Pancreas (tissue), 10 donors: Measurements from ENCODE around the gene ADGRV1. TPM values are rescaled to one million over a fixed set of nuclear protein-coding genes. Genes with fewer than 3 reads are reported as not detected.

Experiments
- ATAC-seq, 4 donors: fragments of 200-7000 bp; cut with Tn5 transposase; one replicate each; pipeline versions ENCODE4 v1.8.0 to v1.9.1; 2020; ENCODE audit warnings: mild to moderate bottlenecking in 4 of 4, moderate library complexity in 4 of 4
- DNase-seq, 6 donors: peaks; one replicate each; pipeline ENCODE4 v3.0.0-alpha.2; 2020
- FAIRE-seq: peaks from 2 replicates; lab custom pipeline; 2012; peaks lifted over from hg19 to GRCh38; lab: Jason Lieb, UNC
- H3K27ac ChIP-seq, 4 donors: fragments of 200-600 bp; sonication (generic); 1 replicate in 3 of 4; 2 replicates in 1 of 4; pipeline versions ENCODE4 v1.5.0 to v1.8.0; 2020
- H3K27me3 ChIP-seq, 4 donors: fragments of 200-600 bp; one replicate each; pipeline ENCODE4 v1.8.0; 2021
- H3K36me3 ChIP-seq, 3 donors: fragments of 200-600 bp; sonication (generic) in 1 of 3; one replicate each; pipeline versions ENCODE4 v1.5.0 to v1.8.0; 2020 to 2021
- H3K4me1 ChIP-seq, 3 donors: fragments of 200-600 bp; one replicate each; pipeline ENCODE4 v1.8.0; 2021
- H3K4me3 ChIP-seq, 4 donors: fragments of 200-600 bp; sonication (generic) in 2 of 4; one replicate each; pipeline versions ENCODE4 v1.5.0 to v1.8.0; 2020 to 2021
- H3K9me3 ChIP-seq, 4 donors: fragments of 200-600 bp; one replicate each; pipeline ENCODE4 v1.8.0; 2021
- WGBS, 2 donors: extraction: QIAGEN DNeasy Blood & Tissue Kit; methylation state at CpG; one replicate each; pipeline ENCODE4 v1.1.7; 2013; 5-methylcytosine and 5-hydroxymethylcytosine counted together
- intact Hi-C, 3 donors: fragments of 100-400 bp; cut with DNase I; formaldehyde crosslinking; loops; one replicate each; pipeline versions ENCODE4 v1.11.1 to v1.14.2; 2022
- polyA plus RNA-seq, 2 donors: library from polyadenylated mRNA; stranded (reverse); fragments of 200-250 nt; gene quantifications; one replicate each; pipeline ENCODE4 v1.2.3, GENCODE V29; 2013
- total RNA-seq, 6 donors: library from RNA; stranded (reverse); fragmentation: NEBNext Ultra II Directional in 4 of 6; extraction: Animal tissue kit (Norgen Biotek cat#: 25700) in 4 of 6; gene quantifications; one replicate each; pipeline versions ENCODE4 v1.2.1 to v1.2.4, GENCODE V29; 2021 to 2023
- TF ChIP-seq, protein P1 (sequence below), 4 donors: fragments of 200-600 bp; sonication (generic) in 3 of 4; IDR thresholded peaks; one replicate each; pipeline versions ENCODE4 v1.5.0 to v1.8.0; 2021; ENCODE audit warnings: antibody characterized with exemption in 4 of 4
- donor health status: healthy with polysubstance abuse.
- donor health status: DM: no; HTN: no; CAD: no; lungs with moderate emphysema.
- donor health status: DM: no; HTN: no; CAD: no.
- donor health status: control.
- donor health status: control.
- donor health status: Bipolar disorder and iron deficiency.
- donor health status: DM: yes; HTN: yes; CAD: no.
- donor health status: DM: no; HTN: no; CAD: no.
- donor health status: DM: no; HTN: no; CAD: no.
- donor health status: DM: yes; HTN: yes; CAD: no.

The ADGRV1 gene
- total and polyA plus RNA-seq, 8 donors, result 3.9 to 6.9 (median 5.4) TPM

DNA sequence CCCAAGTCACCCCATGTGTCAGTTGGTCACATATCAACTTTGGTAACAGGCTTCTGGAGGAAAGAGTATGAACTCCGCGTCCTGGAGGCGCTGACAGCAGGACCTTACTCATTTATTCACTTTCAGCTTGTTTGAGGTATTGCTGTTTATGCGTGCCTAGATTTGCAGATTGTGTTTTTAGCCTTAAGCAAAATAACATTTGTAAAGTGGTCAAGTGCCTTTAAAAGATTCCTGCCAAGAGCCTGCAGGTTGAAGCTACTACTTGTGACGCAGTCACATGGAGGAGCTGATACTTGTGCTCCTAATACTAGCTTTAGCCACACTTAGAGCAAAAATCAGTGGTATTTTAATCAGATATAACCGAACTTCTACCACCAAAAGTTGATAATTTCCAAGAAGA is 351.3 kb downstream of the ADGRV1 start:
- no peaks in the 10 kb centered on the region for H3K27me3 ChIP-seq
- intact Hi-C loops, result no loop called here
- no peak for FAIRE-seq
- H3K27ac ChIP-seq, result no peak overlapping the region
- TF ChIP-seq, protein P1, sequence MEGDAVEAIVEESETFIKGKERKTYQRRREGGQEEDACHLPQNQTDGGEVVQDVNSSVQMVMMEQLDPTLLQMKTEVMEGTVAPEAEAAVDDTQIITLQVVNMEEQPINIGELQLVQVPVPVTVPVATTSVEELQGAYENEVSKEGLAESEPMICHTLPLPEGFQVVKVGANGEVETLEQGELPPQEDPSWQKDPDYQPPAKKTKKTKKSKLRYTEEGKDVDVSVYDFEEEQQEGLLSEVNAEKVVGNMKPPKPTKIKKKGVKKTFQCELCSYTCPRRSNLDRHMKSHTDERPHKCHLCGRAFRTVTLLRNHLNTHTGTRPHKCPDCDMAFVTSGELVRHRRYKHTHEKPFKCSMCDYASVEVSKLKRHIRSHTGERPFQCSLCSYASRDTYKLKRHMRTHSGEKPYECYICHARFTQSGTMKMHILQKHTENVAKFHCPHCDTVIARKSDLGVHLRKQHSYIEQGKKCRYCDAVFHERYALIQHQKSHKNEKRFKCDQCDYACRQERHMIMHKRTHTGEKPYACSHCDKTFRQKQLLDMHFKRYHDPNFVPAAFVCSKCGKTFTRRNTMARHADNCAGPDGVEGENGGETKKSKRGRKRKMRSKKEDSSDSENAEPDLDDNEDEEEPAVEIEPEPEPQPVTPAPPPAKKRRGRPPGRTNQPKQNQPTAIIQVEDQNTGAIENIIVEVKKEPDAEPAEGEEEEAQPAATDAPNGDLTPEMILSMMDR (IDR thresholded peaks at IDR 0.05), result no peak
- H3K4me3 ChIP-seq, result no peak overlapping the region
- DNase-seq, result no peak
- H3K4me1 ChIP-seq, result peaks cover 0 to 1% (median 0%) of the 10 kb centered on the region in 3 donors
- H3K9me3 ChIP-seq, result no peaks in the 10 kb centered on the region
- no peak for ATAC-seq
- no peaks in the 10 kb centered on the region for H3K36me3 ChIP-seq
- 91 to 97% methylated on average over 6 of the region's 6 CpGs for WGBS, 2 donors

DNA sequence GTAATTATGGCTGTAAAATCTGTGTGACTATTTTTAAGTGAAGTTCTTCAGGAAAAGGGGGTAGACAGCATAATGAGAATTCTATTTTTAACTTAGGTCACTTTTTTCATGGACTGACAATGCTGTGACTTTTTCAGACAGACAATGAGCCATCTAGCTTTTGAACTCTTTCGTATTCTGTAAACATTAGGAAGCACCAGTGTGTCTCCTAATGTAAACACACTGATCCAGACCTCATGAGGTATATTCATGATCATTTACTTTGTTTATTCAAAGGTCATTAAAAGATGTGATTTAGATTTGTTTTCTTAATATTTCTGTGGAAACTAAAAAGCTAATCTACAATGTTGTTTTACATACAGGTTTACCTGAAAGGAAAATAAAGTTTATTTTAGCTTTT is 352.6 kb downstream of the ADGRV1 start:
- 66 to 76% methylated on average over 1 of the region's 1 CpG for WGBS, 2 donors
- intact Hi-C loops, result no loop called here
- DNase-seq, result no peak
- TF ChIP-seq, protein P1 (IDR thresholded peaks at IDR 0.05), result no peak
- H3K36me3 ChIP-seq, result no peaks in the 10 kb centered on the region
- H3K27ac ChIP-seq, result no peak overlapping the region
- no peak for FAIRE-seq
- H3K27me3 ChIP-seq, result no peaks in the 10 kb centered on the region
- no peaks in the 10 kb centered on the region for H3K9me3 ChIP-seq
- H3K4me1 ChIP-seq, result peaks cover 0 to 13% (median 9%) of the 10 kb centered on the region in 3 donors
- no peak for ATAC-seq
- H3K4me3 ChIP-seq, result no peak overlapping the region

DNA sequence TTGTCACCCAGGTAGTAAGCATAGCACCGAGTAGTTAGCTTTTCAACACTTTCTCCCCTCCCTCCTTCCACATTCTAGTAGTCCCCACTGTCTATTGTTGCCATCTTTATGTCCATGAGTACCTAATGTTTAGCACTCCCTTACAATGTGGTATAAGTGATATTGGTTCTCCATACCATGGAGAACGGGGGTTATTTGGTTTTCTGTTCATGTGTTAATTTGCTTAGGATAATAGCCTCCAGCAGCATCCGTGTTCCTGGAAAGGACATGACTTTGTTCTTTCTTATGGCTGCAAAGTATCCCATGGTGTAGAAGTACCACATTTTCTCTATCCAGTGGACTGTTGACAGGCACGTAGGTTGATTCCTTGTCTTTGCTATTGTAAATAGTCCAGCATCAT is 353.9 kb downstream of the ADGRV1 start:
- Histone ChIP-seq H3K27ac (no peak overlapping the region), H3K27me3 (no peaks in the 10 kb centered on the region), H3K4me3 (no peak overlapping the region), H3K9me3 (no peaks in the 10 kb centered on the region), H3K4me1 (peaks cover 0 to 17% (median 9%) of the 10 kb centered on the region in 3 donors), H3K36me3 (no peaks in the 10 kb centered on the region)
- intact Hi-C loops, result no loop called here
- FAIRE-seq (no peak), ATAC-seq (no peak), DNase-seq (no peak)
- WGBS, 2 donors, result 93 to 95% methylated on average over 4 of the region's 4 CpGs
- TF ChIP-seq, protein P1 (IDR thresholded peaks at IDR 0.05), result no peak

DNA sequence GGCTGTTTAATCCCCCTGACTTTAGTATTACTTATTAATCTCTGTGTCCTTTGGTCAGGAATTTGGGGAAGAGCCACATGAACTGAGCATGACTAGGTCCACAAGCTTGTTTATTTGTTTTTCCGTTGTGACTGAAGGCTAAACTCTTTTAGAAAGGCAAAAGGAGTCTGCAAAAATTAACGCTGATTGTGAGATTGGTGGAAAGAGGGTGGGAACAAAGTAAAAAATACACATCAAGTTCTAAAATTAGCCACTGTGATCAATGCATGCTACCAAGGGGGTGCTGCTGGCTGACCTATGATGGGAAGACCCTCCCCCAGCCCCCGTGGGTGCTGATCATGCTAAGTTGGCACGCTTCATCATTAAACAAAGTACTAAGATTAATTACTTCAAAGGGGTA is 356.8 kb downstream of the ADGRV1 start:
- Histone ChIP-seq H3K27me3 (no peaks in the 10 kb centered on the region), H3K27ac (no peak overlapping the region), H3K9me3 (no peaks in the 10 kb centered on the region), H3K36me3 (no peaks in the 10 kb centered on the region), H3K4me1 (peaks cover 0 to 17% (median 9%) of the 10 kb centered on the region in 3 donors), H3K4me3 (no peak overlapping the region)
- ATAC-seq (peak in 1 of 4 donors; percentile 24), FAIRE-seq (no peak), DNase-seq (no peak)
- TF ChIP-seq, protein P1 (IDR thresholded peaks at IDR 0.05), result no peak
- 16 to 23% methylated on average over 4 of the region's 4 CpGs for WGBS, 2 donors
- intact Hi-C loops, result no loop called here

DNA sequence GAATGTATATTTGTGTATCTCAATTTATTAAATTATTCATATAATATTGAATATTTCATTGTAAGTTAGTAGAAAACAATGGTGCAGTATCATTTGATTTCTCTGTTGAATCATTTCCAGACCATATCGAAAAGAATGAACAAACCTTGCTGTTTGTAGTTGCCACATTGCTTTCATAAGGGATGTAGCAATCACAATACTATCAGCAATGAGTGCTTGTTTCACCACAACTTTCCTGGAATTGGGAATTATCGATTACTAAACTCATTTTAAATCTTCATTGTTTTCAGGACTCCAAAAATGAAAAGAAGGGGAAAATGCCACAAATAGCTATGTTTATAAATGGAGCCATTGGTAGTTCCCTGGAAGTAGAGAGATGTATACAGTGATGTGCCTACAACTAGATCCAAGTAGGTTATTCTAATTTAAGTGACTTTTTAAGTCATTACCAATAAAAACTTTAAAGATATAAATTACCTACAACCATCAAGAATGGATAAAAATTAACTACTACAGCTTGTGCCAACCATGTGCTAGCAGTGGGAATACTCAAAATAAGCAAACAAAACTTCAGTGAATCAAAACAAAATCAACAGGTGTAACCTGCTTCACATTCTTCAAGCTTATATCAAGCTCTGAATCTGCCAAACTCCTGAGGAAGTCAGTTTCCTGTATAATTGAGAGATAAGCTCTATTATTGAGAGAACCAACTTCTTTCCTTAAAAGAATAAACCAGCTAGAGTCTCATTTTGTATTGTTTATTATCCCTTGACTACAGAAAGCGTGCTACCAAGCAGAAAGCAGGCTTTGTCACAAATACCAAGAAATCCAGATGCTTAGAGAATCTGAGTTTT is 358.6 kb downstream of the ADGRV1 start:
- peak overlapping the region in 1 of 4 donors; percentile 19 for H3K27ac ChIP-seq
- no peaks in the 10 kb centered on the region for H3K9me3 ChIP-seq
- H3K4me3 ChIP-seq, result no peak overlapping the region
- FAIRE-seq (no peak), DNase-seq (no peak), ATAC-seq (peak in 3 of 4 donors; percentile 58 to 78 (median 60))
- TF ChIP-seq, protein P1 (IDR thresholded peaks at IDR 0.05), result no peak
- H3K4me1 ChIP-seq, result peaks cover 0 to 17% (median 9%) of the 10 kb centered on the region in 3 donors
- peaks cover 0 to 3% (median 0%) of the 10 kb centered on the region in 4 donors for H3K27me3 ChIP-seq
- 53 to 69% methylated on average over 3 of the region's 3 CpGs for WGBS, 2 donors
- no peaks in the 10 kb centered on the region for H3K36me3 ChIP-seq
- intact Hi-C loops, result no loop called here
